ENCODE results near the gene GRB2.

DNA sequence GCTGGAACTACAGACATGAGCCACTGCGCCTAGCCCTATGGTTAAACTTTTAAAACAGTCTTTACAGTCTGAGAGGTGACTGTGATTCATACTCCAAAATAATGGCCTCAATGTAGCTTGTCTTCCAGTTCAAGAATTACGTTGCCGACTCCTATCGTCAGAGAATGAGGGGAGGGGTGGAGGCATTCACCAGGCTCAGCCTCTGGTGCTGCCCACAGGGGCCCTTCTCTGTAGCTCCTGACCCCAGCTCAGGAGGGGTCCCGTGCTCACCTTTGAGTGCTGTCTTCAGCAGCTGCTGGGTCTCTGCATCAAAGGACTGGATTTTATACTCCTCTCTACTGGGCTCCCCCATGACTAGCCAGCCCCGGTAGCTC lies 135.6 kb downstream of the GRB2 start:
- TF ChIP-seq, protein P1, sequence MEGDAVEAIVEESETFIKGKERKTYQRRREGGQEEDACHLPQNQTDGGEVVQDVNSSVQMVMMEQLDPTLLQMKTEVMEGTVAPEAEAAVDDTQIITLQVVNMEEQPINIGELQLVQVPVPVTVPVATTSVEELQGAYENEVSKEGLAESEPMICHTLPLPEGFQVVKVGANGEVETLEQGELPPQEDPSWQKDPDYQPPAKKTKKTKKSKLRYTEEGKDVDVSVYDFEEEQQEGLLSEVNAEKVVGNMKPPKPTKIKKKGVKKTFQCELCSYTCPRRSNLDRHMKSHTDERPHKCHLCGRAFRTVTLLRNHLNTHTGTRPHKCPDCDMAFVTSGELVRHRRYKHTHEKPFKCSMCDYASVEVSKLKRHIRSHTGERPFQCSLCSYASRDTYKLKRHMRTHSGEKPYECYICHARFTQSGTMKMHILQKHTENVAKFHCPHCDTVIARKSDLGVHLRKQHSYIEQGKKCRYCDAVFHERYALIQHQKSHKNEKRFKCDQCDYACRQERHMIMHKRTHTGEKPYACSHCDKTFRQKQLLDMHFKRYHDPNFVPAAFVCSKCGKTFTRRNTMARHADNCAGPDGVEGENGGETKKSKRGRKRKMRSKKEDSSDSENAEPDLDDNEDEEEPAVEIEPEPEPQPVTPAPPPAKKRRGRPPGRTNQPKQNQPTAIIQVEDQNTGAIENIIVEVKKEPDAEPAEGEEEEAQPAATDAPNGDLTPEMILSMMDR (conservative IDR thresholded peaks at IDR 0.05 in 1 of 2, IDR thresholded peaks at IDR 0.05 in 1 of 2; ENCODE audit: extremely low read depth in 1 of 2, insufficient read depth in 1 of 2, low read depth in 1 of 2, low read length in 2 of 2) = no peak
- TF ChIP-seq EZH2 (IDR thresholded peaks at IDR 0.05; ENCODE audit: borderline replicate concordance, low read length) = no peak
